ENCODE data around the gene EI24.

GRCh38 chr11:125532668-125533067 lies 36.6 kb upstream of the EI24 start:
- TF ChIP-seq, protein P1, sequence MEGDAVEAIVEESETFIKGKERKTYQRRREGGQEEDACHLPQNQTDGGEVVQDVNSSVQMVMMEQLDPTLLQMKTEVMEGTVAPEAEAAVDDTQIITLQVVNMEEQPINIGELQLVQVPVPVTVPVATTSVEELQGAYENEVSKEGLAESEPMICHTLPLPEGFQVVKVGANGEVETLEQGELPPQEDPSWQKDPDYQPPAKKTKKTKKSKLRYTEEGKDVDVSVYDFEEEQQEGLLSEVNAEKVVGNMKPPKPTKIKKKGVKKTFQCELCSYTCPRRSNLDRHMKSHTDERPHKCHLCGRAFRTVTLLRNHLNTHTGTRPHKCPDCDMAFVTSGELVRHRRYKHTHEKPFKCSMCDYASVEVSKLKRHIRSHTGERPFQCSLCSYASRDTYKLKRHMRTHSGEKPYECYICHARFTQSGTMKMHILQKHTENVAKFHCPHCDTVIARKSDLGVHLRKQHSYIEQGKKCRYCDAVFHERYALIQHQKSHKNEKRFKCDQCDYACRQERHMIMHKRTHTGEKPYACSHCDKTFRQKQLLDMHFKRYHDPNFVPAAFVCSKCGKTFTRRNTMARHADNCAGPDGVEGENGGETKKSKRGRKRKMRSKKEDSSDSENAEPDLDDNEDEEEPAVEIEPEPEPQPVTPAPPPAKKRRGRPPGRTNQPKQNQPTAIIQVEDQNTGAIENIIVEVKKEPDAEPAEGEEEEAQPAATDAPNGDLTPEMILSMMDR (IDR thresholded peaks at IDR 0.05) = no peak
- TF ChIP-seq POLR2A (IDR thresholded peaks at IDR 0.05) = no peak

Measured in body of pancreas (tissue), 4 donors.